ENCODE data around the gene GPR132. TPM values are rescaled to one million over a fixed set of nuclear protein-coding genes. Genes with fewer than 3 reads are reported as not detected.
A peak's percentile ranks its signal among the peaks of the same experiment; 100 is the strongest.

The GPR132 gene
- total and polyA plus RNA-seq, 2 of the 8 experiments (the other 6 are each of a cell fraction or from before 2014, with no cell fraction given): 0.11 TPM; not detected in 1

DNA sequence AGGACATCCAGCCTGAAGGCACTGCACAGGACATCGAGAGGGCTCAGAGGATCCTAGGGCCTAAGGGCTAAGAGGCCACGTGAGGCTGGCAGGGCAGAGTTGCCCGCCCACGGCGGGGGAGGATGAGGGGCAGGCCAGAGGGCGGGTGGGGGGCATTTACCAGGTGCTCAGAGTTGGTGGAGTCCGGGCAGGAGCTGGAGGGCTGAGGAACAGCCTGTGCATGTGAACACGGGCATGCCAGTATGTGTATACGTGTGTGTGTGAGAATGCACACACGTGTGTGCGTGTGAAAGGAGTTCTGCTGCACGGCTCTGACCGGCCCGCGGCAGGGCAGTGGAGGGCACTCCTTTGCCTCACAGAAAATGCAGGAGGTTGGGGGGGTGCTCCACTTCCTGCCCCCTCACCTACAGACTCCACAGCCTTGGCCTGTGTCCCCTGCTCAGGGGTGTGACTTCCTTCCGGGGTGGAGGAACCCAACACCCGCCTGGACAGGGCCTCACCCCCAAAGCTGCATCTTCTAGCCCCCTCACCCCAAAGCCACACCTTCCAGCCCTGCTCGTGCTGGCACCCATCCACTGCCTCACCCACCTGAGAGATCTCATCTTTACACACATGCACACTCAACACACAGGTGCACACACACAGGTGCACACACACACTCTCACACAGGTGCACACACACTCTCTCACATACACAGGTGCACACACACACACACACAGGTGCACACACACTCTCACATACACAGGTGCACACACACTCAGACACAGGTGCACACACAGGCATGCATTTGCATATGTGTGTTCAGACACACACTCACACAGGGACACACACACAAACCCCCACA is 11.8 kb upstream of the GPR132 start:
- Histone ChIP-seq H3K79me2 (ENCODE audit: control insufficient read depth in 1 of 2, insufficient read depth in 2 of 2, low read length in 2 of 2) (no peaks in the 10 kb centered on the region), H3K9ac (replicated peaks in 1 of 4; ENCODE audit: extremely low read depth in 1 of 4, low read depth in 3 of 4, low read length in 3 of 4) (no peak overlapping the region), H4K20me1 (replicated peaks in 1 of 2; ENCODE audit: control insufficient read depth in 1 of 2, insufficient read depth in 2 of 2, low read length in 2 of 2) (peaks cover 0 to 3% of the 10 kb centered on the region in 2 experiments), H4K8ac (ENCODE audit: extremely low read depth, insufficient read depth, low read length) (peak overlapping the region; percentile 77; the same call in 1 of the 2 replicates), H3K23ac (ENCODE audit: insufficient read length) (no peak overlapping the region), H3K4me3 (ENCODE audit: extremely low read depth in 1 of 4, insufficient read depth in 2 of 4, low read depth in 3 of 4, low read length in 4 of 4) (no peak overlapping the region), H3K4me2 (ENCODE audit: insufficient read depth in 1 of 2, low read depth in 2 of 2, low read length in 2 of 2) (no peak overlapping the region), H3K9me3 (ENCODE audit: insufficient read depth in 2 of 2, low read depth in 1 of 2, low read length in 1 of 2) (peaks cover 0 to 6% of the 10 kb centered on the region in 2 experiments; a peak in 1 of 4 replicates), H3K18ac (ENCODE audit: extremely low read depth, low read length) (0 out of 2 replicates have a peak overlapping the region, but pooled peaks have one; percentile 1), H2BK15ac (ENCODE audit: low read length) (0 out of 2 replicates have a peak overlapping the region, but pooled peaks have one; percentile 25), H2BK12ac (ENCODE audit: low read depth, low read length) (peak overlapping the region; percentile 72; the same call in 1 of the 2 replicates), H3K23me2 (ENCODE audit: low read depth, low read length) (no peaks in the 10 kb centered on the region), H4K91ac (replicated peaks; ENCODE audit: insufficient read length, low read length) (no peak overlapping the region), H2AFZ (ENCODE audit: low read length) (no peak overlapping the region), H3K56ac (replicated peaks; ENCODE audit: insufficient read length, low read depth, low read length) (no peak overlapping the region), H3K4me1 (replicated peaks in 1 of 4; ENCODE audit: control insufficient read depth in 3 of 4, insufficient read depth in 4 of 4, low read length in 3 of 4) (peaks cover 0 to 14% (median 5%) of the 10 kb centered on the region in 4 experiments; a peak in 6 of 7 replicates), H3K36me3 (ENCODE audit: control insufficient read depth in 2 of 4, insufficient read depth in 4 of 4, low read length in 3 of 4) (no peaks in the 10 kb centered on the region), H4K5ac (ENCODE audit: insufficient read length, low read depth, low read length) (no peak overlapping the region), H2AK5ac (ENCODE audit: low read depth, low read length) (no peak overlapping the region), H2BK20ac (ENCODE audit: low read length) (peak overlapping the region; percentile 21; the same call in 1 of the 2 replicates), H3K14ac (ENCODE audit: insufficient read length) (no peak overlapping the region), H2BK120ac (replicated peaks; ENCODE audit: low read depth, low read length) (no peak overlapping the region), H3K79me1 (ENCODE audit: low read depth, low read length) (no peaks in the 10 kb centered on the region), H3K27ac (ENCODE audit: low read depth, low read length) (no peak overlapping the region), H2BK5ac (ENCODE audit: low read depth, low read length) (no peak overlapping the region), H3K27me3 (replicated peaks in 1 of 4; ENCODE audit: control insufficient read depth in 3 of 4, extremely low read depth in 1 of 4, insufficient read depth in 3 of 4, low read length in 3 of 4) (no peaks in the 10 kb centered on the region), H3K4ac (replicated peaks; ENCODE audit: insufficient read length, low read depth, low read length) (peak overlapping the region; percentile 91)
- 88% methylated on average over 10 of the region's 18 CpGs; no CpG with 5 or more reads in 1 of the 2 experiments for WGBS, 2 experiments (ENCODE audit: extremely low coverage in 1 of 2, insufficient coverage in 1 of 2, insufficient read length in 1 of 2, insufficient replicate concordance in 2 of 2, low coverage in 1 of 2, low lambda C conversion rate in 2 of 2, missing lambda C conversion rate in 1 of 2)
- DNase-seq (ENCODE audit: low read depth in 1 of 2, low spot score in 2 of 2) (no peak), FAIRE-seq (no peak)
- CTCF ChIA-PET (ENCODE audit: partially characterized antibody): interaction anchor here (0.5 to 0.9 kb wide), 3 partner anchors 9 to 285 kb away, joined by 3 to 6 read pairs (median 3); no protein-coding TSS in a partner anchor
- POLR2A ChIA-PET (ENCODE audit: partially characterized antibody): interaction anchor here (2.8 kb wide), 1 partner anchor 10 kb away, joined by 9 read pairs; no protein-coding TSS in a partner anchor
- no peak for TF ChIP-seq CHD2 (IDR thresholded peaks at IDR 0.05; ENCODE audit: low read length)
- TF ChIP-seq JUN (IDR thresholded peaks at IDR 0.05; ENCODE audit: low read depth, low read length): no peak
- no peak for TF ChIP-seq EP300 (IDR thresholded peaks at IDR 0.05; ENCODE audit: borderline replicate concordance in 1 of 2, low read depth in 2 of 2, low read length in 2 of 2)
- TF ChIP-seq TEAD4 (IDR thresholded peaks at IDR 0.05; ENCODE audit: low read depth, low read length): no peak
- TF ChIP-seq HDAC2 (IDR thresholded peaks at IDR 0.05; ENCODE audit: borderline replicate concordance in 1 of 2, low read depth in 2 of 2, low read length in 2 of 2): no peak
- TF ChIP-seq USF2 (IDR thresholded peaks at IDR 0.05; ENCODE audit: low read length): no peak
- TF ChIP-seq BCL11A (IDR thresholded peaks at IDR 0.05; ENCODE audit: low read depth in 2 of 2, low read length in 2 of 2): no peak
- no peak for TF ChIP-seq FOSL1 (IDR thresholded peaks at IDR 0.05; ENCODE audit: insufficient read depth, low read depth, low read length)
- no peak for TF ChIP-seq NRF1 (IDR thresholded peaks at IDR 0.05; ENCODE audit: low read depth, low read length)
- no peak for TF ChIP-seq GTF2F1 (IDR thresholded peaks at IDR 0.05; ENCODE audit: borderline replicate concordance, low read depth, low read length)

Data from H1 (cell line).